Measurements from ENCODE around the gene LPA.
"Not testable (repeated sequence)": the region's sequence is repeated elsewhere in the genome, so short reads cannot be mapped to it uniquely, and the experiment has no call there.

Gene LPA

DNA sequence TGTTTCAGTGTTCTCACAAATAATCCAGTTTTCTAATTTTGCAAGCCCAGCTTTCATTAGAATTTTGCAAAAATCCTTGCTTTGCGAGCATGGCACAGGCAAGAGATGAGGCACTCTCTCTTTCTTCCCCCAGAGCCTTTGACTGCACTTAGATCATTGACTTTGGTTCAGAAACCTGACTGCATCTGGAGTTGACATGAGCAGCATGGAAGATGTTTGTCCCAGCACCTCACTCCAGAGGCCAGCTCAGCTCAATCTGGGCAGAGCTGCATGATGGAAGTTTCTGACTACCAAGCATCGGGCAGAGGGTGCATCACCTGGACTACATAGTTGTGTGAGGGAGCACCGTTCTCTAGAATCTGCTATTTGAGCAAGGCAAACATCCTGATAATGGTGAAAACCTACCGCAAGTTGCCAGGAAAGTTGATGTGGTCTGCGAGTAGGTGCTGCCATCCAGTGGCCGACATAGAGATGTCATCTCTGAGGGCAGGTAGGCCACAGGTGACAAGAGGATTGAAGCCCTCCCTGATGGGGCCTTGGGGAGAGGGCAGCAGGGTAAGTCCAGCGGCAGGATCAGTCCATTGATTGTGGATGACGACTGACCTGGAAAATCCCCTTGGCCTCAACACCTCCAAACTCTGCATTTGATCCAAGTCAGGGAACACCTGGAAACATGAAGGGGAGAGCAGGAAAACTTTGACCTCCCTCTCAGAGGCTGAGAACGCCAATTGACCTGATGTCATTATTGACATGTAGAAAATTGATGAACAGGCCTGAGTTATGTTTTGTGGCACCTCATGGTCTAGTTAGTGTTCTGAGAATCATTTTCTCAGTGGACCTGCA lies 3.8 kb upstream of the LPA start:
- DNase-seq (ENCODE audit: low read depth in 2 of 2, low spot score in 1 of 2) = no peak

DNA sequence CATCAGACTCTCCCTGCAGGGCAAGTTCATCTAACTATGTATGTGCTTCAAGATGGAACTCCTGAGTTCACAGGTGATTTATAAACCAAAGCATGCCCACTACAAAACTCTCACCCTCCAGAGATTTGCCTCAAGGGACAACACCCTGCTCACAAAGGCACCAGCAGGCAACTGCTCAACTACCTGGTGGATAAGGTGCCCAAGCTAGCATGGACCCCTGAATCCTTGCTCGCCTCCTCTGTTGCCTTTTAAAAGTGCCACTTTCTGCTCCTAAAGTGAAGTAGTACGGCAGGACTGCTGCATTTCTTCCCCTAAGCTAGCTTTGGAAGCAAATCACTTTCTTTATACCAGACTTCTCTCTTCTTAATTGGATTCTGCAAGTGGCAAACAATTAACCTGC lies 1.2 kb downstream of the LPA start:
- DNase-seq (ENCODE audit: low read depth in 2 of 2, low spot score in 1 of 2) = no peak

DNA sequence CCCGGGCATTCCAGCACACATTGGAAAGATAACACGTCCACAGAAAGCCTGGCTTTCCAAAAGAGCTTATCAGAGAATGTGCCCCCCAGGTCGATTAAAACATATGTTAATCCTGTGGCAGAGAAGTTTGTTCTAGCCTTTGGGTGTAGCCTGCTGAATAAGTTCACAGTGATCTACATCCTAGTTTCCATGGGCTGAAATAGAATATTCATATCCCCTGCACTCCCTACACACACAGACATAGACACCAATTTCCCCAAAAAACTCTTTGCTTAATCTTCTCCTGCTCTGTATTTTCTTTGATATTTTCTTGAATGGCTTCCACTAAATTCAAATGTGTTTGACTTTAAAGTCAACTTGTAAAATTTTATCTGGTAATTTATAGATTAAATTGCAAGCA lies 1.6 kb downstream of the LPA start:
- no peak for DNase-seq (ENCODE audit: low read depth in 2 of 2, low spot score in 1 of 2)

DNA sequence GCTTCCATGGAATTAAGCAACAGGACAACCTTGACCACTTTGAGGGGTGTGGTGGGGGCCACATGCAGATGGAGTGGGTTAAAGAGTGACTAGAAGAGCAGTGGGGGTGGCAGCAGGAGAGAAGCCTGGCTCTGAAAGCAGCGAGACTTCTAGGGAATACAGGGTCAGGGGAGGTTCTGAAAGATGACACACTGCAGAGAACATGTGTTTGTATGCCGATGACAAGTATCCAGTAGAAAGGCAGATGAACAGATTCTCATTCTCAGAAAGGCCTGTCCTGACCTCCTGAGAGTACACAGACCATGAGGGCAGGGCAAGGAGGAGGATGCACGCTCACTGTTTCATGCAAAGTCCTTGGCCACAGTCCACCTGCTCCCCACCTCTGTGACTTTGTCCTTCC lies 2.9 kb downstream of the LPA start:
- DNase-seq (ENCODE audit: low read depth in 2 of 2, low spot score in 1 of 2) = no peak

DNA sequence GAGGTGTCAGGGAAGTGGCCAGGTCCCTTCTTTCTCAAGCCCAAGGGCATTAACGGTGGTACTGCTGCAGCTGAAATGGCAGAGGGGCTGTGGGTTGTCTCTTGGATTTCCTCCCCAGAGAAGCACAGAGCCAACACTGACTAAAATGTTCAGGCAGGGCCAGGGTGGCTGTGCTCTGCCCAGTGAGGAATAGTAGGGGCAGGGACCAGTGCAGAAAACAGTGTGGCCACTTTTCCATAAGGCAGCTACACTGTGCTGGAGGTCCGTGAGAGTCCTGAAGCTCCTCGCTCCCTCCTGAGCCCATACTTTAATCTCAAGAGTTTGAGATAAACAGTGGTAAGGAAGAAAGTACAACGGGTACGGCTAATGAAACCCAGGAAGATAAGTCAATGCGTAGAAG lies 4.5 kb downstream of the LPA start:
- no peak for DNase-seq (ENCODE audit: low read depth in 2 of 2, low spot score in 1 of 2)

DNA sequence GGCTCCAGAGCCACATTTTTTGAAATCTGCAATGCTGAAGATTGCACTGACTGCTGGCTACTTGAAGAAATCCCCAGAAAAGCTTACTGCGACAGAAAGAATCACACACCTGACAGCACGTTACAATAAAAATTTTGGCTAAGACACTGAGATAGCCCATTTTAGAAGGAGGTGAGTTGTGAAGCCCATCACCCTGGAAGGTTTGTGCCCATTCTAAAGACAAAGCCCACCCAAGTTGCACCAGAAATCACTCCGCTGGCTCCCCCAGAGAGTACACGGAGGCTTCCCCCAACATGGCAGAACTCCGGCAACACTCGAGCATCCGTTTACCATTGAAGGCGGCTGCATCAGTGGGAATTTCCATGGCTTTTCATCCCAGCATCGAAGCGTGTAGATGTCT lies 29.4 kb downstream of the LPA start:
- no peak for DNase-seq (ENCODE audit: low read depth in 2 of 2, low spot score in 1 of 2)

DNA sequence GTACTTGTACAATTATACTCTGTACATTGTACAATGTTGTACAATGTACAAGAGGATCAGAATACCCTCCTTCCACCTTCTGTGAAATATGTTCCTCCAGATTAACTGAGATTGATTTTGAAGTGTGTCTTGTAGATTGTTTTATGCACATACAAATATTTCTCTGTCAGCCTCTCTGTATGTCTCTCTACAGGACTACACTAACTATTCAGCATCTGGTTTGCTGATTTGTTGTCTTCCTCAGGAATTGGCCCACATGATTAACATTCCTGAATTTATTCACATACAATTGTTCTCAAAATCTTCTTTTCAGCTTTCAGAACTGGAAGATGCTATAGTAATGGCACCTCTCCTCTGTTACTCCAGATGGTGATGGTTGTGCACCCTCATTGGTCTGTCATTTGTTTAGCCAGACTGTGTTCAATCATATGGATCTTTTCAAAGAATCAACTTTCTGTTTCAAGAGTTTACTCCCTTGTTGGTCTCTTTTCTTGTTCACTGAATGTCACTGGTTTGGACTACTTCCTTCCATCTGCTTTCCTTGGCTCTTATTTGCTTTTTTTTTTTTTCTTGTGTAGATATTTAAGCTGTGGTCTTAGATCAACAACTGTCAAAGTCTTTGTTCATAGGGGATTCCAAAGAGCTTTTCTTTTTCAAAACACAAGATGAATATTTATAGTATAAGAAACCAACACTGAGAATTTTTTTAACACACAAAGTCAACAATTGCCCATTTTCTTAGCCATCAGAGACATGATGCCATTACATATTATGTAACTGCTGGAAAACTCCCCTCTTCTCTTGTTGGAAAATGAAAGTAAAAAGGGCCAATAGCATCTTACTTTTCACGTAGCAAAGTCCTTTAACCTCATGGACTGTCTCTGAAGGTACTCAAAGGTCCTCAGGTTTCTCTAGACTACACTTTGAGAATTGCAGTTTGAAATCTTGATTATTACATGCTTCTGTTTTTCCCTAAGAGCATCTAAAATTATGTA lies 67.9 kb downstream of the LPA start:
- DNase-seq (ENCODE audit: low read depth in 2 of 2, low spot score in 1 of 2) = no peak

DNA sequence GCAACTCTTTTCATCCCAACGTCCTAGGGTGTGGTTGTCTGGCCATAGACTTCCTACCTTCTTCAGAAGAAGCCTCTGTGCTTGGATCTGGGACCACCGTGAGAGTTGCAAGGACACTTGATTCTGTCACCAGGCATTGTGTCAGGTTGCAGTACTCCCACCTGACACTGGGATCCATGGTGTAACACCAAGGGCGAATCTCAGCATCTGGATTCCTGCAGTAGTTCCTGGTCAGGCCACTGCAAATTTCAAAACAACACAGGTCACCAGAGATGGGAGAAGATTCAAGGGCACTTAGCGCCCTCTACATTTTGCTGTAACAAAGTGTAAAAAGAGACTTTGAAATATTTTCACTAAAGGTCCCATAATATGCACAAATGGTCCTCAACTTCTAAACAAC lies 68.8 kb downstream of the LPA start:
- not testable (repeated sequence) for DNase-seq (ENCODE audit: low read depth in 2 of 2, low spot score in 1 of 2)

DNA sequence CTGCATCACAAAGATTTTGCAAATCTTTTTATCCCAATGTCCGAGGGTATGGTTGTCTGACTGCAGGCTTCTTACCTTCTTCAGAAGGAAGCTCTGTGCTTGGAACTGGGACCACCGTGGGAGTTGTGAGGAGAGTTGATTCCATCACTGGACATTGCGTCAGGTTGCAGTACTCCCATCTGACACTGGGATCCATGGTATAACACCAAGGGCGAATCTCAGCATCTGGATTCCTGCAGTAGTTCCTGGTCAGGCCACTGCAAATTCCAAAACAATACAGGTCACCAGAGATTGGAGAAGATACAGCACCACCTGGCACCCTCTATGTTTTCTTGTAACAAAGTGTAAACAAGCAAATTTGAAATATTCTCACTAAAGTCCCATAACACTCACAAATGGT lies 77.7 kb downstream of the LPA start:
- DNase-seq (ENCODE audit: low read depth in 2 of 2, low spot score in 1 of 2) = no peak

DNA sequence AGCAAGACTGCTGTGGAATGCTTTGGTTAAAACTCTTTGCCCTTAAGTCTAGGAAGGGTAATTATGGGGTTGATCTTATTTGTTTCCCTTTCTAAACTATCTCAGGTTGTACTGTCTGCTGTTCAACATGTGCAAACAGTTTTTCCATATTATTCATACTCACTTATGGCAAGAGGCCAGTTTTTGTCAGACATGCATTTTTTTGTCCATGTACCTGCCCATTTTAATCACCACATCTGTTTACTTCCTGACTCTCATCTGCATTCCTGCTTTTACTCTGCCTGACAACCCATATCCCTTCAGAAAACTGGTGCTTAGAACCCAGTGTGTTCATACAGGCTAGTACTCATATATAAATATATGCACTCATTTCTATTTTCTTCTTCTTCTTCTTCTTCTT lies 80.3 kb downstream of the LPA start:
- DNase-seq (ENCODE audit: low read depth in 2 of 2, low spot score in 1 of 2) = no peak

DNA sequence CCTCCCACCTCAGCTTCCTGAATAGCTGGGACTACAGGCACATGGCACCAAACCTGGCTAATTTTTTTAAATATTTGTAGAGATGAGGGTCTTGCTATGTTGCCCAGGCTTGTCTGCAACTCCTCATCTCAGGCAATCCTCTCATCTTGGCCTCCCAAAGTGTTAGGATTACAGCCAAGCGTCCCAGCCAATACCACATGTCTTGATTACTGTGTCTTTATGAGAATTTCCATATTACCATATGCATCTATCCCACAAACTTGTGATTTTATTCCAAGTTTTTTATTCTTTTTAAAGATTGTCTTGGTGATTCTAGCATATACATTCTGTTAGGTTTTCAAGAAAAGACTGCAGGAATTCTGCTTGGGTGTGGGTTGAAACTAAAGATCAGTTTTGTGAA lies 82.7 kb downstream of the LPA start:
- no peak for DNase-seq (ENCODE audit: low read depth in 2 of 2, low spot score in 1 of 2)

DNA sequence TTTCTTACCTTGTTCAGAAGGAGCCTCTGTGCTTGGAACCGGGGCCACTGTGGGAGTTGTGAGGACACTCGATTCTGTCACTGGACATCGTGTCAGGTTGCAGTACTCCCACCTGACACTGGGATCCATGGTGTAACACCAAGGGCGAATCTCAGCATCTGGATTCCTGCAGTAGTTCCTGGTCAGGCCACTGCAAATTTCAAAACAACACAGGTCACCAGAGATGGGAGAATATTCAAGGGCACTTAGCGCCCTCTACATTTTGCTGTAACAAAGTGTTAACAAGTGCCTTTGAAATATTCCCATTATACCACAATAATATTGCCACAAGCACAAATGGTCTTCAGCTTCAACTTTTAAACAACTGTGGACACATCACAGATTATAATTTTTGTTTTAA lies 85.6 kb downstream of the LPA start:
- DNase-seq (ENCODE audit: low read depth in 2 of 2, low spot score in 1 of 2) = not testable (repeated sequence)

DNA sequence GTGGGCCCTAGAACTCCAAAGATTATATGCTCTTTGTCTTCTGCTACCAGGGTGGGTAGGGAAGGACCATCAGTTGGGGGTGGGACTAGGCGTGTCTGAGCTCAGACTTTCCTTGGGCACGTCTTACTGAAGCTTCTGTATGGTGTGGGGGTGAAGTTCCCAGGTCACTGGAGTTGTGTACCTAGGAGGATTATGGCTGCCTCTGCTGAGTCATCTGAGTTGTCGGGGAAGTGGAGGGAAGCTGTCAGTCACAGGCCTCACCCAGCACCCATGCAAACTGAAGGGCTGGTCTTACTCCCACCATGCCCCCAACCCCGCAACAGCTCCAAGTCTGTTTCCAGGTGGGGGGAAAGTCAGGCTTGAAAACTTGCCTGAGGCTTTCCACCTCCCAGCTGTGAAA lies 90.1 kb downstream of the LPA start:
- DNase-seq (ENCODE audit: low read depth in 2 of 2, low spot score in 1 of 2) = no peak

DNA sequence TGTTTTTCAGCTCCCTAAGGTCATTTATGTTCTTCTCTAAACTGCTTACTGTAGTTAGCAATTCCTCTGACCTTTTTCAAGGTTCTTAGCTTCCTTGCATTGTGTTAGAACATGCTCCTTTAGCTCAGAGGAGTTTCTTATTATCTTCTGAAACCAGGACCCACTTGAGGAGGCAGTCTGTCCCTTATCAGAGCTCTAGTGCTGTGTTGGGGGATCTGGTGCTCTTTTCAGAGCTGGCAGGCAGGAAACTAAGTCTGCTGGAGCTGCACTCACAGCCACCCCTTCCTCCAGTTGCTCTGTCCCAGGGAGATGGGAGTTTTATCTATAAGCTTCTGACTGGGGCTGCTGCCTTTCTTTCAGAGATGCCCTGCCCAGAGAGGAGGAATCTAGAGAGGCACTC lies 92.9 kb downstream of the LPA start:
- not testable (repeated sequence) for DNase-seq (ENCODE audit: low read depth in 2 of 2, low spot score in 1 of 2)

DNA sequence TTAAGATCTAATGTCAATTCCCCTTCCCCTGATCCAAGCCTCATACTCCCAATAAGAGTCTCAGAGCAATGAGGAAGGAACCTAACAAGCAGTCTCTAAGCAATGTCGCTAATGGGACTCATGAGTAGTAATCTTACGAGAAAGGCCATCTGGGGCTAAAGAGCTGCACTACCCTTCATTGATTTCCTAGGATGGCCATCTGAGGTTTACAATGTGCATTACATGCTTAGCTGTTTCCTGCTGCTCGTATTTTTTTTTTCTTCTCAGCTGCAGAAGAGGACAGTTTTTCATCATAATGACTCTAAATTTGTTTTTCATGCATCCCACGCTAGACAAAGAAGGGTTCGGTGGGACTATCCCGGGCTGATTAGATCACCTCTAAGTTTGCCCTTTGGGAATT lies 119.3 kb downstream of the LPA start:
- no peak for DNase-seq (ENCODE audit: low read depth in 2 of 2, low spot score in 1 of 2)

DNA sequence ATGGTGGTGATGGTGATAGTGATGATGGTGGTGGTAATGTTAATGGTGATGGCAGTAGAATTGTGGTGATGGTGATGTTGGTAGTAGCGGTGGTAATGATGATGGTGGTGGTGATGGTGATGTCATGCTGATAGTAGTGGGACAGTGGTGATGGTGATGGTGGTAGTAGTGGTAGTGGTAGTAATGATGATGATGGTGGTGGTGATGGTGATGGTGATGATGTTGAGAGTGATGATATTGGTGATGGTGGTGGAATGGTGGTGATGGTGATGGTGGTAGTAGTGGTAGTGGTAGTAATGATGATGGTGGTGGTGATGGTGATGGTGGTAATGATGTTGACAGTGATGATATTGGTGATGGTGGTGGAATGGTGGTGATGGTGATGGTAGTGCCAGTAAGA lies 128.8 kb downstream of the LPA start:
- DNase-seq (ENCODE audit: low read depth in 2 of 2, low spot score in 1 of 2) = no peak

DNA sequence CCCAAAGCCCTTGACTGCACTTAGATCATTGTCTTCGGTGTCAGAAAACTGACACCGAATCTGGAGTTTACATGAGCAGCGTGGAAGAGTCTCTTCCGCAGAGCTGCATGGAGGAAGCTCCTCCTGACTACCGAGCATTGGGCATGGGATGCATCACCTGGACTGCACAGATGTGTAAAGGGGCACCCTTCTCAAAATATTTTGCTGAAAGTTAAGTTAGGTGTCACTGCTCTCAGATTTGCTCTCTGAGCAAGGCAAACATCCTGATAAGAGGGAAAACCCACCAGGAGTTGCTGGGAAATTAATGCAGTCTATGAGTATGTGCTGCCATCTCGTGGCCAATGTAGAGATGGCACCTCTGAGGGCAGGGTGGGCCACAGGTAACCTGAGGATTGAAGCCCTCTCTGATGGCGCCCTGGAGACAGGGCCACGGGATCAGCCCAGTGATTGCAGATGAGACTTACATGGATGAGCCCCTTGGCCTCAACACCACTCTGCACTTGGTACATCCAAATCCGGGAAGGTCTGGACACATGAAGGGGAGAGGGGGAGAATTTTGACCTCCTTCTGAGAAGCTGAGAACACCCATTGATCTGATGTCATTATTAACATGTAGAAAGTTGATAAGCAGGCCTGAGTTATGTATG lies 129.9 kb downstream of the LPA start:
- DNase-seq (ENCODE audit: low read depth in 2 of 2, low spot score in 1 of 2) = peak; percentile 20 to 44

DNA sequence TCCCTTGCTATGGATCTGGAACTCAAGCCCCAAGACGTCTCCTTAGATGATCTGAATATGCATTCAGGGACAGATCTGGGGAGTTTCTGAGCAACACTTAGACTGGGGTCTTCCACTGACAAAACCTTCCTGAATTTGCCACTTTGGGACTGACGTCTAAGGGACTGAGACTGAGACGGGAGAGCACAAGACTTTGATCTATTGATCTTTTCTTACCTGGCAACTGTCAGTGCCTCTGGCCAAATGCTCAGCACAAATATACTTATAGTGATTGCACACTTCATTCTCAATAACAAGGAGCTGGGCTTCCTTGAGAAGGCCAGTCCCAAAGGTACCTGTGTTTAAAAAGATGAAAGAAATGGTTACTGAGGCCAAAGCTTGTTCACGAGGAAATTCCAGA lies 131.8 kb downstream of the LPA start:
- DNase-seq (ENCODE audit: low read depth in 2 of 2, low spot score in 1 of 2) = no peak

DNA sequence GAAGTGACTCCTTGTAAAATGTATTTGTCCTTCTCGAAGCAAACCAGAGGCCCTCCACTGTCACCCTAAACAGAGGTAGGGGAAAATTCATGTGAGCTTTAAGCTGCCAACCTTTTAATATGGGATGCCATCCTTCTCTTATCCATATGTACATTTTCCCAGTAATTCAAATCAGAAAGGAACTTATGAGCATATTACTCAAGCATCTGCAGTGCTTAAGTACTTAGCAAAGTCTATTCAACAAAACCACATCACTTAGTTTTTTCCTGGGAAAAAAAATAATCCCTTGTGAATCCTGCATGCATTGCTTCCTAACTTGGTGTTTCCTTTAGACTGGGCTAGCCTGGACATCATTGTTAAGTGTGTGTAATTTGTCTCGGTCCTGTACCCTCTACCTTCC lies 132.2 kb downstream of the LPA start:
- no peak for DNase-seq (ENCODE audit: low read depth in 2 of 2, low spot score in 1 of 2)

DNA sequence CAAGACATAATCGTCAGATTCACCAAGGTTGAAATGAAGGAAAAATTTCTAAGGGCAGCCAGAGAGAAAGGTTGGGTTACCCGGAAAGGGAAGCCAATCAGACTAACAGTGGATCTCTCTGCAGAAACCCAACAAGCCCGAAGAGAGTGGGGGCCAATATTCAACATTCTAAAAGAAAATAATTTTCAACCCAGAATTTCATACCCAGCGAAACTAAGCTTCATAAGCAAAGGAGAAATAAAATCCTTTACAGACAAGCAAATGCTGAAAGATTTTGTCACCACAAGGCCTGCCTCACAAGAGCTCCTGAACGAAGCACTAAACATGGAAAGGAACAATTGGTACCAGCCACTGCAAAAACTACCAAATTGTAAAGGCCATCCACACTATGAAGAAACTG lies 134.6 kb downstream of the LPA start:
- not testable (repeated sequence) for DNase-seq (ENCODE audit: low read depth in 2 of 2, low spot score in 1 of 2)

DNA sequence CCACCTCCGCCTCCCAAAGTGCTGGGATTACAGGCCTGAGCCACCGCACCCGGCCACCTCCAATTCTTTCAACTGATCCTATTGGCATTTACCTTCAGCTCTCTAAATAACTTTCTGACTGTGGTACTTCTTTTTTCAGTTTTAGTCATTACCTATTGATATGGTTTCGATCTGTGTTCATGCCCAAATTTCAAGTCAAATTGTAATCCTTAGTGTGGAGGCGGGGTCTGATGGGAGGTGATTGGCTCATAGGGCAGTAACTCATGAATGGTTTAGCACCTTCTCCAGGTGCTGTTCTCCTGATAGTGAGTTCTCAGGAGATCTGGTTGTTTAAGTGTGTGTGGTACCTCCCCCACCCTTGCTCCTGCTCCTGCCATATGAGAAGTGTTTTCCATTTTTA lies 140.9 kb downstream of the LPA start:
- no peak for DNase-seq (ENCODE audit: low read depth in 2 of 2, low spot score in 1 of 2)
